Central memory CD4-positive, alpha-beta T cell (primary cell): Measurements from ENCODE around the gene UBE2Z.
"Not testable (repeated sequence)": the region's sequence is repeated elsewhere in the genome, so short reads cannot be mapped to it uniquely, and the experiment has no call there.

Source experiments
- DNase-seq: peaks from one replicate; pipeline ENCODE4 v3.0.0; 2022
- total RNA-seq, 3 experiments: gene quantifications; one replicate each; lab custom pipeline; 2026; lab: John Stamatoyannopoulos, UW

The UBE2Z gene
- 54.6 to 176 (median 129) reads per million in 3 experiments for total RNA-seq

DNA sequence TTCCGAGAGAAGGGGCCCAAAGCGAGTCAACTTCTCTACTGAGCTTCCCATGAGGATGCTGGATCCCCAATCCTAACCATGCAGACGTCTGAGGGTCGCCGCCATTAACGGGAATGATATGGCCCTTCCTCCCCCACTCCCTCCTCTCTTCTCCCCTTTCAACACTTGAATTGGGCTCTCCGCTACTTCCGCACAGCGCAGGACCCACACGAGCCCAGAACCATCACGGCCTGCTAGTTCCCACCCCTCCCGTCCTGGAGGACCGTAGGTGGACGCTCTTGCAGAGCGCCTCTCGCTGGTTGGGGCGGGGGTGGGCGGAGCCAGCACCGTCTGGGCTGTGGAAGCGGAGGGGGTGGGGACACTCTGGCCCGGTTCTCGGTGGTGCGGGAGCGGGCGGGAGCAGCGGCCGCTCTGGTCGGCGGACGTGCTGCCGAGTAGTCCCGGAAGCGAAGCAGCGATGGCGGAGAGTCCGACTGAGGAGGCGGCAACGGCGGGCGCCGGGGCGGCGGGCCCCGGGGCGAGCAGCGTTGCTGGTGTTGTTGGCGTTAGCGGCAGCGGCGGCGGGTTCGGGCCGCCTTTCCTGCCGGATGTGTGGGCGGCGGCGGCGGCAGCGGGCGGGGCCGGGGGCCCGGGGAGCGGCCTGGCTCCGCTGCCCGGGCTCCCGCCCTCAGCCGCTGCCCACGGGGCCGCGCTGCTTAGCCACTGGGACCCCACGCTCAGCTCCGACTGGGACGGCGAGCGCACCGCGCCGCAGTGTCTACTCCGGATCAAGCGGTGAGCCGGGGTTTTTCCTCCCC lies at the start of gene UBE2Z:
TSS of gene UBE2Z (plus strand) at position 361 of the 797 bp plus-strand sequence. CDS start at position 458, 97 bp downstream.
- DNase-seq = peak; percentile 80

DNA sequence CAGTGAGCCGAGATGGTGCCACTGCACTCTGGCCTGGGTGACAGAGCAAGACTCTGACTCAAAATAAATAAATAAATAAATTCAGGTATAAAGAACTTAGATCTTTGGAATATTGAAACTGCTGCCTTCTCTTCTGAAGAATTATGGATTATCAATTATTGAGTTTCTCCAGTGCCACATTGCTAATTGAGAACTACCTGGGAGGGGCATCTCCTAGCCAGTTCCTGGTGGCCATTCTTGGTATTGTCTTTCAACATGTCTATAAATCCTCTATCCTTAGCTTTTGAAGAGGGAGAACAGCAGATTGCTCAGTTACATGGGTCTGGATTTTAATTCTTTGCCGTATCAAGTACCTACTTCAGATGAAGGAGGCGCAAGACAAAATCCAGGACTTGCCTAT lies 48.2 kb upstream of the UBE2Z start:
- no peak for DNase-seq

DNA sequence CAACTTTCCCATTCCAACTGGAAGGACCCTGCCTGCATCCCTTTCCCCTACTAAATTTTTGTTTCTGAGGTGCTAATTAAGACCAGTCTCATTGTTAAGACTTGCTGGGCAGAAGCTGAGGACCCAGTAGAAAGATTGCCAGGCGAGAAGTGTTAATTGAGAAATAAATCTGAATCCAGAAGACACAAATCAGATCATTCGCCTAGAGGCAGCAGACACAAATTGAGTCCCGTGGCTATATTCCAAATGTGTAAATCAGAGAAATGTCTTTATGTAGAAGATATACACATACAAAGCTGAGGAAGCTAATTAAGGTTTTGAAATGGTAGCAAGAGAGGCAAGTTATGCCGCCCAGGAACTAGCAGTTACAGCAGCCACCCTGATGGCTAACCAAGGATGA lies 47.8 kb upstream of the UBE2Z start:
- no peak for DNase-seq

DNA sequence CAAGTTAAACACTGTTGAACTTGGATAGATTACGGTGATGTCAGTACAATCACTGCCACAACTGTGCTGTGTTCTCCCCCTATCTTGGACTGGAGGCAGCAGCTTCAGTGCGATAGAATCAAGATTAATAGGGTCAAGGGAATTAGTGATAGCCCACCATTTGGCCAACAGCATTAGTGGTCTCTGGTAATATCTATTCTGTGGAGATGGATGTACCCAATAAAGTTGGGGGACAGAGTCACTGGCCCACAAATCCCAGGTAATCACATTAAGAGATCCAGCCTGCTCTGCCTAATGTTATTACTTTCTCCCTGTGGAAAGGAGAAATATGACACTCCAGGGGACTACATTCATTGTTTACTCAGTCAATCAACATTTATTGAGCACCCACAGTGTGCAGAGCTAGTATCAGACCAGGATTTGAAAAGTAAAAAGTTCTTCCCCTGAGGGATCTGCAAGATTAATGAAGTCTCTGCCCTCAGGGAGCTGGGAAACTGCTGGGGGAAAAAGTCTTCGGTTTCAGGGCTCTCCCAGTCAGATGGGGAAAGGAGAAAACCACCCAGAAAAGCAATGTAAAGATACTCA lies 39.2 kb upstream of the UBE2Z start:
- DNase-seq = no peak

DNA sequence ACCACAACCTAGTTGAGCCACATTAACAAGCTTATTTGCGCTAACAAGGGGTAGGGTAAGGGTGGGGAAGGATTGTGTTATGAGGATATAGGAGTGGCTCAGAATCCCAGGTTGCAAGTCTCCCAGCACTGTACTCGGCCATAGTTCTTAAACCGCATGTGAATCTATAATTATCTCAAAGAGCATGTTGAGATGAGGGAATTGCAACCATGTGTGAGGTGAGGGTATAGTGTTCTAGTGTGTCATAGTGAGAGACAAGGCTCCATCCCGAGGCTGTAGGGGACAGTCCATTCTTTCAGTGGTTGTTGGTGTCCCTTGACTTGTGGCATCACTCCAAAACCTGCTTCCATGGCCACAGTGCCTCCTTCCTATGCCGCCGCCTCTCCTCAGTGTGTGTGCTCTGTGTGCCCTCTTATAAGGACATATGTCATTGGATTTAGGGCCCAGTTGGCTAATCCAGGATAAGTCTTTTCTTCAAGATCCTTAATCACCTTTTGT lies 38.3 kb upstream of the UBE2Z start:
- DNase-seq = no peak

- DNase-seq = no peak
Observed at GRCh38 chr17:48871035-48871550, 37.1 kb upstream of the UBE2Z start.

DNA sequence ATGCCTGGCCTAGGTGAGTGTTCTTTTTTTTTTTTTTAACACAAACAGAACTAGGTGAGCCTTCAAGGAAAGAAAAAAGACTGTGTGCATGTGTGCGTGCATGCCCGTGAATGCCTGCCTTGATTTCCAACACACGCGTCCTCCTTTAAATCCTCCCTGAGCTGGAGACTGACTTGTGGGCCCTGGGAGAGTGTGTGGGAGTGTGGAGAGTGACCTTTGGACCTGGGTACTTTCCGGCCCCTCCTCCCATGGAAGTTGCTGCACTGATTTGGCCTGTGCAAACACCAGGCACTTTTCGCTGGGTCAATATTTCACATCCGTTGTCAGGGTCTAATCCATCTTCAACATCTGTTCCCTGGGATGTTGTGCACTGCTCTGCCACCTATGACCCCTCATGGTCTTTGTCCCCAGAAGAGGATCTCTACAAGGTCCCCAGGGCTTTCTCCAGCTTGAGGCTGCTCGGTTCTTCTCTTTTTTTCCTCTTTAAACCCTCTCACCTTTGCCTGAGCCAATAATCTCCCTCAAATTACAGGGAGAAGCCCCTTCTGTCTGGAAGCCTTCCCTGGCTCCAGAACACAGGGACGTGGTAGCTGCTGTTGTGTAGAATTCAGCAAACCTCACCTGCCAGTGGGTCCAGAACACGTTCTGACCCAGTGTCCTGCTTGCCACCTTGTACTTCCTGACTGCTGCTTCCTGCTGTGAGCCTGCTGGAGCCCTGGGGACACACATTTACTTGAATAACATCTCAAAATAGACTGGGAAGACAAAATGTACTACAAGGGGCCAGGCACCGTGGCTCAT lies 36.5 kb upstream of the UBE2Z start:
- no peak for DNase-seq

GRCh38 chr17:48872409-48872808 lies 35.8 kb upstream of the UBE2Z start:
- not testable (repeated sequence) for DNase-seq

- no peak for DNase-seq
Observed at GRCh38 chr17:48873209-48873608, 35.0 kb upstream of the UBE2Z start.

GRCh38 chr17:48873696-48874443 lies 34.3 kb upstream of the UBE2Z start:
- DNase-seq = no peak

GRCh38 chr17:48878920-48879898 lies 29.0 kb upstream of the UBE2Z start:
- peak; percentile 65 for DNase-seq

DNA sequence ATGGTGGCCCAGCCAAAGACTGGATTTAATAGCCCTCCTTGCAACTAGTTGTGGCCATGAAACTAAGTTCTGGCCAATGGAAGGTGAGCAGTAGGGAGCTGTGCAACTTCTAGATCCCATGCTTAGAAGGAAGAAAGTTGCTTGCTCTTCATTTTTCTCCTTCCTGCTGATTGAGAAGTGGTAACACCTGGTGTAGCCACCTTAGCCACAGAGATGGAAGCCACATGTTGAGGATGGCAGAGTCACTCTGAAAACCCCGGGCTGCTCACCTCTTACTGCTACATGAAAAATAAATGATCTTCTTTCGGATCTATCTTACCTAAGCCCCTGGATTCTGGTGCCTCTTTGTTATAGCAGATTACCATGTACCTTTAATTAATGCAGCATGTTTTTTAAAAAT lies 25.9 kb upstream of the UBE2Z start:
- DNase-seq = no peak

GRCh38 chr17:48883171-48883570 lies 25.0 kb upstream of the UBE2Z start:
- DNase-seq = no peak

DNA sequence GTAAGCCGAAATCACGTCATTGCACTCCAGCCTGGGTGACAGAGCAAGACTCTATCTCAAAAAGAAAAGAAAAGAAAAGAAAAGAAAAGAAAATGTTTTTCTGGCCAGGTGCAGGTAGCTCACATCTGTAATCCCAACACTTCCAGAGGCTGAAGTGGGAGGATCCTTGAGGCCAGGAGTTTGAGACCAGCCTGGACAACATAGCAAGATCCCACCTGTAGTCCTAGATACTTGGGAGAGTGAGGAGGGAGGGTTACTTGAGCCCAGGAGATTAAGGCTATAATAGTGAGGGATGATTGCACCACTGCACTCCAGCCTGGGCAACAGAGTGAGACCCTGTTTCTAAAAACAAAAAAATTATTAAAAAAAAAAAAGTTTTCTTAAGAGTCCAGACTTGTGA lies 18.1 kb upstream of the UBE2Z start:
- DNase-seq = no peak

GRCh38 chr17:48892940-48893645 lies 15.1 kb upstream of the UBE2Z start:
- DNase-seq = no peak

- DNase-seq = no peak
Observed at GRCh38 chr17:48893646-48894508, 14.3 kb upstream of the UBE2Z start.

DNA sequence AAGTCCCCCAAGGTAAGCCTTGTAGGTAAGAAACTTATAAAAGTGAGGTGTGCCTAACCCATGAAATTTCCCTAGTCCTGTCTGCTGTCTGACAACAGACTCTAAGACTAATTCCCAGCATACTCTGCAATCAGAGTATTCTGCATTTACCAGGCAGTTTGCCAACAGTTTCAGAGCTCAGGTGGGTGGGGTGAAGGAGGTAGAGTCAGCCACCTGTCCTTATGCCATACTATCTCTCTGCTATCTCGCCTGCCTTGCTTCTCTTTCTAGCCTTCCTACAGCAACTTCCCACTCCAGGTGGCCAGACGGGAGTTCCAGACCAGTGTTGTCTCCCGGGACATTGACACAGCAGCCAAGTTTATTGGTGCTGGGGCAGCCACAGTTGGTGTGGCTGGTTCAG lies 13.3 kb upstream of the UBE2Z start:
- no peak for DNase-seq

DNA sequence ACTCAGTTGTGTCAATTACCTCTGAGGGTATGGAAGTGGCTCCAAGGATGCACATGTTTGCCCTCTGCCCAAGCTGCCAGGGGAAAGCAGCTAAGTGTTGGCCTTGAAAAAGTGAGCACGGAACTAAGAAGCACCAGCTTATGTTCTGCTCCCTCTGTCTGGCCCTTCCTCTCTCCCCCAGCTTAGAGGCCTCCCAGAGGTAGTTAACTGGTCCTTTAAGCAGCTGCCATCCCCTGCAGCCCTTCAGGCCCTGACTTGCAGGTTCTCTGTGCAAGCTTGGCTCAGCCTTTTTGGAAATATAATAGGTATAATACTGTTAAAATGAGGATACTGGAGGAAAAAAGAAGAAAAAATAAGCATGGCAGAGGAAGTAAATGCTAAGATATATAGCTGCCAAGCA lies 7.0 kb upstream of the UBE2Z start:
- DNase-seq = no peak

DNA sequence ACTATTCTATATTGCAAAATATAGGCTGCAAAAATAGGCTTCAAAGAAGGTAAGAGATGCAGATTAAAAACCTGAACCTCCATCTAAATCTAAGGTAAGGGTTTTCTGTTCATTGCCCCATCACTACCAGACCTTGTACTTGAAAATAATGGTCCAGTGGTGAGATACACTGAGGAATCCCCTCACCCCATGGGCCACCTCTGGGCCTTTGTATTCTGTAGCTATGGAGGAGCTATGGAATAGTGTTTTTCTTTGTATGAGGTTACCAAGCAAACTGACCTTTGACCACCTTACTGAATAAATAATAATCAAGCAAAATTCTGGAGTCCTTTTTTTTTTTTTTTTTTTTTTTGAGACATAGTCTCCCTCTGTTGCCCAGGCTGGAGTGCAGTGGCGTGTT lies 4.8 kb upstream of the UBE2Z start:
- no peak for DNase-seq
